VCaP (cell line): ENCODE results near the gene C1QTNF9B.

Source experiments
- H3K27ac ChIP-seq: fragments of 450-650 bp; 2 replicates; pipeline ENCODE4 v1.5.1; 2017
- CTCF ChIP-seq: fragments of 450-650 bp; conservative IDR thresholded peaks from 2 replicates; pipeline ENCODE4 v1.5.1; 2017; ENCODE audit warnings: mild to moderate bottlenecking, moderate library complexity

Gene C1QTNF9B

GRCh38 chr13:23851106-23851505 is 46.2 kb downstream of the C1QTNF9B start:
- H3K27ac ChIP-seq = no peak overlapping the region
- TF ChIP-seq CTCF = no peak

- no peak overlapping the region for H3K27ac ChIP-seq
- TF ChIP-seq CTCF = no peak
Observed at GRCh38 chr13:23850134-23850533, 47.2 kb downstream of the C1QTNF9B start.

GRCh38 chr13:23849670-23850069 is 47.6 kb downstream of the C1QTNF9B start:
- no peak for TF ChIP-seq CTCF
- H3K27ac ChIP-seq = no peak overlapping the region

- no peak overlapping the region for H3K27ac ChIP-seq
- TF ChIP-seq CTCF = no peak
Observed at GRCh38 chr13:23848646-23849141, 48.6 kb downstream of the C1QTNF9B start.

GRCh38 chr13:23848019-23848418 is 49.3 kb downstream of the C1QTNF9B start:
- no peak overlapping the region for H3K27ac ChIP-seq
- TF ChIP-seq CTCF = no peak

GRCh38 chr13:23847497-23847896 is 49.8 kb downstream of the C1QTNF9B start:
- TF ChIP-seq CTCF = no peak
- no peak overlapping the region for H3K27ac ChIP-seq

GRCh38 chr13:23845105-23845725 is 52.1 kb downstream of the C1QTNF9B start:
- TF ChIP-seq CTCF = no peak
- H3K27ac ChIP-seq = no peak overlapping the region
